ENCODE data around the gene PTPRS. TPM values are rescaled to one million over a fixed set of nuclear protein-coding genes. Genes with fewer than 3 reads are reported as not detected.

PTPRS gene
- total RNA-seq, 4 donors from 2014 or later: 52.8 to 304 (median 125) TPM

DNA sequence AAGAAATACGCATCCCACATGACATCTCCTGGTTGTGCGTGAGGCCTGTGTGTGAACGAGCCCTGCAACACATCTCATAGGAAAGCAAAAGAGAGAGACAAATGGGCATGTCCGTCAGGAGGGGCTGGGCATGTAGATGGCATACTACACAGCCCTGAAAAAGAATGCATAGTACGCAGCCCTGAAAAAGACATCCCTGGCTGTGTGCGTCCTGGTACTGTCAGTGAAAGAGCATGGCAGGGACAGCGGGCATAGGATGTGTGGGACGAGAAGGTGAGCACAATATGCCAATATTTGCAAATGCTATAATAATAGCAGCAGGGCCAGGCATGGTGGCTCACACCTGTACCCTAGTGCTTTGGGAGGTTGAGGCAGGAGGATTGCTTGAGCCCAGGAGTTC, 28.6 kb downstream of the PTPRS start:
- intact Hi-C loops (cut with DNase I; ENCODE audit: low total_unique reads): no loop called here
- TF ChIP-seq, protein P1, sequence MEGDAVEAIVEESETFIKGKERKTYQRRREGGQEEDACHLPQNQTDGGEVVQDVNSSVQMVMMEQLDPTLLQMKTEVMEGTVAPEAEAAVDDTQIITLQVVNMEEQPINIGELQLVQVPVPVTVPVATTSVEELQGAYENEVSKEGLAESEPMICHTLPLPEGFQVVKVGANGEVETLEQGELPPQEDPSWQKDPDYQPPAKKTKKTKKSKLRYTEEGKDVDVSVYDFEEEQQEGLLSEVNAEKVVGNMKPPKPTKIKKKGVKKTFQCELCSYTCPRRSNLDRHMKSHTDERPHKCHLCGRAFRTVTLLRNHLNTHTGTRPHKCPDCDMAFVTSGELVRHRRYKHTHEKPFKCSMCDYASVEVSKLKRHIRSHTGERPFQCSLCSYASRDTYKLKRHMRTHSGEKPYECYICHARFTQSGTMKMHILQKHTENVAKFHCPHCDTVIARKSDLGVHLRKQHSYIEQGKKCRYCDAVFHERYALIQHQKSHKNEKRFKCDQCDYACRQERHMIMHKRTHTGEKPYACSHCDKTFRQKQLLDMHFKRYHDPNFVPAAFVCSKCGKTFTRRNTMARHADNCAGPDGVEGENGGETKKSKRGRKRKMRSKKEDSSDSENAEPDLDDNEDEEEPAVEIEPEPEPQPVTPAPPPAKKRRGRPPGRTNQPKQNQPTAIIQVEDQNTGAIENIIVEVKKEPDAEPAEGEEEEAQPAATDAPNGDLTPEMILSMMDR (IDR thresholded peaks at IDR 0.05): no peak
- TF ChIP-seq POLR2A (IDR thresholded peaks at IDR 0.05): no peak
- no peaks in the 10 kb centered on the region for H3K4me1 ChIP-seq

DNA sequence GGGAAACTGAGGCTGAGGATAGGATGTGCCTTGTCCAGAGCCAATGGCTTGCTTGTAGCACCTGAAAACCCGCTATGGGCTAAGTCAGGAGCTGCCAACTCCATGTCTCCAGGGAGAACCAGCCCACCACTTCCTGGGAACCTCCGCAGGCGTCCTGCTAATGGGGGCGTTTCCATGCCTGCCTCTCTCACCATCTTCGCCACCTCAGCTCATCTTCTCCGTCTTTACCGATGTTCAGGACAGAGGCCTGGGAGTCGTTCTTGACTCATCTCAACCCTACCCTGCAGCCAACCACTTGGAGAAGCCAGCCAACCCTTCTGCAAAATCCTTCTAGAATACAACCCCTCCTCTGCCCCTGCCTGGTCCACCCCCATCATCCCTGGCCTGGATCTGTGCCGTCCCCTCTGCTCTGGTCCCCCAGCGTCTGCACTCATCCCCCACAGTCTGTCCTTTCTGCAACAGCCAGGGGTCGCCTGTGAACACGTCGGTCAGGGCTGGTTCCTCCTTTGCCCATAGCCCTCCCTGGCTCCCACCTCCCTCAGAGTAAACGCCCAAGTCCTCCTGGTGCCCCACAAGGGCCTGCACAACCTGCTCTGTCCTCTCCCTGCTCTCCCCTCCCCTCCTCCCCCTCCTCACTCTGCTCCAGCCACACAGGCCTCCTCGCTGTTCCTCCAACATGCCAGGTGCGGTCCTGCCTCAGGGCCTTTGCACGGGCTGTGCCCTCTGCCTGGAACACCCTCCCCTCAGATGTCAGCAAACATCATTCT, 31.0 kb downstream of the PTPRS start:
- H3K4me1 ChIP-seq: no peaks in the 10 kb centered on the region
- no peak for TF ChIP-seq POLR2A (IDR thresholded peaks at IDR 0.05)
- TF ChIP-seq, protein P1 (IDR thresholded peaks at IDR 0.05): no peak
- no peak overlapping the region for H3K4me3 ChIP-seq
- no peak for DNase-seq
- peak overlapping the region; percentile 78 to 90 for H3K27ac ChIP-seq
- no peaks in the 10 kb centered on the region for H3K27me3 ChIP-seq
- H3K36me3 ChIP-seq: no peaks in the 10 kb centered on the region
- intact Hi-C loops (cut with DNase I; ENCODE audit: low total_unique reads): no loop called here
- H3K9me3 ChIP-seq: no peaks in the 10 kb centered on the region

More for the DNA sequence above, 28.6 kb downstream of the PTPRS start:
- Histone ChIP-seq H3K36me3 (no peaks in the 10 kb centered on the region), H3K27me3 (no peaks in the 10 kb centered on the region), H3K27ac (no peak overlapping the region), H3K9me3 (no peaks in the 10 kb centered on the region), H3K4me3 (no peak overlapping the region)
- DNase-seq: no peak

DNA sequence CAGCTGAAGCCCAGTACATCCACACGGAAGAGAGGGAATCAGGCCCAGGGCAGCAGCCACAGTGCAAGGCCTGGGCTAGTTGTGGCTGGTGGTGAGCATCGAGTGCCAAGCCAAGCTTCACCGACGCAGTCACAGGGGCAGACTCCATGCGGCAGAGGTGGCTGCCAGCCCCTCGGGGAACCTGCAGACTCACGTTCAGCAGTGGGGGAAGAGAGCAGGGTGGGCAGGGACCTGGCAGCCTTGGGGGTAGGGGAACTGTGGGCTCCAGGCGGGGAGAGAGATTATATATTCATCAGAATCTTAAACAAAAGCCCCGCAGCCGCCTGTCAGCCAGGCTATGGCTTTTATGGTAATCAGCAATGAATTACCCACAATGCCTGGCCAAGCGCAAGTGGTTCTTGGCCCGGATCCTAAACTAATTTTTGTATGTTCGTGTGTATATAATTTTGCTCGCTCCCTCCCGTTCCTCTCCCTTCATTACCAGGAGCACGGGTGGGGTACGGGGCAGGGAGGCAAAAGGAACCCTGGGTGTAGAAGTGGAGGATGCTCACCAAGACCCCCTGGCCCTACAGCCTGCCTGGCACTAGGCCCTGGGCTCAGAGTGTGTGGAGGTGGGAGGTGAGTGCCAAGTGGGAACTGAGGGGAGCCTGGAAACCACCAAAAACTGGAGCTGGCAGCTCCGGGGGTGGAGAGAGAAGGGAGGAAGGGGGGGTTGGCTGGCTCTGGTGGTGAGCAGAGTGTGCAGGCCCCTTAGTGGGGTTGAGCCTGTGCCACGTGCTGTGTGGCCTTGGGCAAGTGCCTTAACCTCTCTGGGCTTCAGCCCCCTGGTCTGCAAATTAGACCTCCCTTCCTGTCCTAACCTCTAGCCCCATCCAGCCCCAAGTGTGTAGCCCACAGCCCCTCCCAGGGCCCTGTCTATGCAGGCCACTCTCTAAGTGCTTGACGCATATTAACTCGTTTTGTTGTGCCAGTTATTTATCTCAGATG, 31.9 kb downstream of the PTPRS start:
- Histone ChIP-seq H3K4me1 (no peaks in the 10 kb centered on the region), H3K27ac (peak overlapping the region; percentile 78 to 90), H3K4me3 (peak overlapping the region in 1 of 2 donors; percentile 12), H3K9me3 (no peaks in the 10 kb centered on the region), H3K36me3 (no peaks in the 10 kb centered on the region), H3K27me3 (no peaks in the 10 kb centered on the region)
- intact Hi-C loops (cut with DNase I; ENCODE audit: low total_unique reads): no loop called here
- DNase-seq: peak; percentile 76 to 88
- TF ChIP-seq POLR2A (IDR thresholded peaks at IDR 0.05): peak in 1 of 2 donors; percentile 77
- TF ChIP-seq, protein P1 (IDR thresholded peaks at IDR 0.05): no peak

DNA sequence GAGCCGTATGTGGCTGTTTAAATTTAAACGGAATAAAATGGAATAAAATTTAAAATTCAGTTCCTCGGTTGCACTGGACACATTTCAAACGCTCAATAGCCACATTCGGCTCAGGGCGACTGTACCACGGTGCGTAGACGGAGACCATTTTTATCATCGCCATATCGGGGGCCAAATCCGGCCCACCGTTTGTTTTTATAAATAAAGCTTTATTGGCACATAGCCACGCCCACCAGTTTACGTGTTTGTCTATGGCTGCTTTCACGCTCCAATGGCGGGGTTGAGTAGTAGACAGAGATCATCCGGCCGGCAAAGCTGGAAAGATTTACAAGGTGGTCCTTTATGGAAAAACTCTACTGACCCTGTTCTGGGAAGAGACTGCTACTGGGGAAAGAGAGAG, 33.0 kb downstream of the PTPRS start:
- intact Hi-C loops (cut with DNase I; ENCODE audit: low total_unique reads): no loop called here
- H3K4me3 ChIP-seq: no peak overlapping the region
- TF ChIP-seq POLR2A (IDR thresholded peaks at IDR 0.05): no peak
- TF ChIP-seq, protein P1 (IDR thresholded peaks at IDR 0.05): no peak
- H3K27ac ChIP-seq: no peak overlapping the region
- H3K27me3 ChIP-seq: no peaks in the 10 kb centered on the region
- no peak for DNase-seq
- H3K9me3 ChIP-seq: no peaks in the 10 kb centered on the region
- H3K36me3 ChIP-seq: no peaks in the 10 kb centered on the region
- H3K4me1 ChIP-seq: no peaks in the 10 kb centered on the region
